Endothelial cell of umbilical vein (primary cell): ENCODE results near the gene SLC2A2. TPM values are rescaled to one million over a fixed set of nuclear protein-coding genes. Genes with fewer than 3 reads are reported as not detected.

Experiments used
- BruUV-seq: library from RNA; stranded (reverse); fragments of 400-500 nt; replicated peaks from 2 replicates; lab custom pipeline; 2021; lab: Mats Ljungman, UMichigan
- CTCF ChIA-PET: fragments of 300-600, 350-600 bp; sonication (Branson Sonifier 250); formaldehyde crosslinking; loops from one replicate; lab custom pipeline; 2021; ENCODE audit warnings: antibody characterized with exemption, inconsistent platforms; lab: Charles Lee
- POLR2A ChIA-PET: fragments of 300-600, 350-600 bp; sonication (Branson Sonifier 250); formaldehyde crosslinking; loops from one replicate; lab custom pipeline; 2021; ENCODE audit warnings: antibody characterized with exemption, inconsistent platforms; lab: Charles Lee
- DNase-seq: peaks from one replicate; pipeline ENCODE4 v3.0.0-alpha.2; 2011; ENCODE audit warnings: low read depth, low spot score
- FAIRE-seq: peaks from 2 replicates; lab custom pipeline; 2011; peaks lifted over from hg19 to GRCh38; lab: Jason Lieb, UNC
- H2AFZ ChIP-seq: 2 replicates; pipeline ENCODE4 v1.6.0; 2012; ENCODE audit warnings: low read depth, low read length, control low read depth, inconsistent platforms
- H3K27ac ChIP-seq: 2 replicates; pipeline ENCODE4 v1.5.1; 2011; ENCODE audit warnings: low read depth, mild to moderate bottlenecking, control low read depth, low read length, moderate library complexity; ENCODE audit not compliant: insufficient read depth
- H3K27me3 ChIP-seq, 2 experiments: 2 replicates each; pipeline versions ENCODE4 v1.6.0 to v1.6.1; 2011; ENCODE audit warnings: low read length in 2 of 2, mixed read lengths in 1 of 2; ENCODE audit not compliant: control insufficient read depth in 2 of 2, insufficient read depth in 2 of 2
- H3K36me3 ChIP-seq, 2 experiments: 2 replicates in 1 of 2; 3 replicates in 1 of 2; pipeline ENCODE4 v1.5.1; 2011; ENCODE audit warnings: low read length in 2 of 2, mild to moderate bottlenecking in 1 of 2, moderate library complexity in 1 of 2; ENCODE audit not compliant: control insufficient read depth in 2 of 2, insufficient read depth in 2 of 2; ENCODE audit errors: extremely low read depth in 1 of 2
- H3K4me1 ChIP-seq: 3 replicates; pipeline ENCODE4 v1.5.1; 2011; ENCODE audit warnings: mild to moderate bottlenecking, low read length; ENCODE audit not compliant: control insufficient read depth, insufficient read depth; ENCODE audit errors: extremely low read depth
- H3K4me2 ChIP-seq: 2 replicates; pipeline ENCODE4 v1.6.1; 2011; ENCODE audit warnings: low read length, control low read depth, mixed read lengths; ENCODE audit not compliant: insufficient read depth
- H3K4me3 ChIP-seq, 3 experiments: fragments of 200-600 bp in 1 of 3; sonication (generic), shearing (Covaris generic) in 1 of 3; replicated peaks in 1 of 3; 2 replicates each; pipeline ENCODE4 v1.5.1; 2011 to 2016; ENCODE audit warnings: control low read depth in 3 of 3, low read length in 3 of 3, mild to moderate bottlenecking in 2 of 3, inconsistent platforms in 1 of 3, low read depth in 1 of 3, moderate library complexity in 1 of 3; ENCODE audit not compliant: insufficient read depth in 1 of 3
- H3K79me2 ChIP-seq: 2 replicates; pipeline ENCODE4 v1.6.0; 2012; ENCODE audit warnings: low read length, inconsistent platforms; ENCODE audit not compliant: control insufficient read depth, insufficient read depth
- H3K9ac ChIP-seq: replicated peaks from 2 replicates; pipeline ENCODE3; 2011; ENCODE audit warnings: low read length, control low read depth; ENCODE audit not compliant: insufficient read depth; ENCODE audit errors: extremely low read depth
- H3K9me1 ChIP-seq: replicated peaks from 3 replicates; pipeline ENCODE4 v1.6.0; 2011; ENCODE audit warnings: mild to moderate bottlenecking, low read length; ENCODE audit not compliant: control insufficient read depth, insufficient read depth; ENCODE audit errors: extremely low read depth
- H3K9me3 ChIP-seq: replicated peaks from 2 replicates; pipeline ENCODE4 v1.5.1; 2012; ENCODE audit warnings: low read length, inconsistent platforms; ENCODE audit not compliant: control insufficient read depth, insufficient read depth
- H4K20me1 ChIP-seq: replicated peaks from 2 replicates; pipeline ENCODE3; 2011; ENCODE audit warnings: mild to moderate bottlenecking, low read length; ENCODE audit not compliant: control insufficient read depth, insufficient read depth; ENCODE audit errors: extremely low read depth
- CTCF ChIP-seq, 2 donors: IDR thresholded peaks; 1 replicate in 1 of 2; 2 replicates in 1 of 2; pipeline ENCODE4 v1.5.1; 2011; ENCODE audit warnings: low read length in 2 of 2, mild to moderate bottlenecking in 2 of 2, moderate library complexity in 2 of 2, control low read depth in 1 of 2, inconsistent platforms in 1 of 2, low read depth in 1 of 2; ENCODE audit not compliant: insufficient read depth in 1 of 2; ENCODE audit errors: extremely low read depth in 1 of 2
- EZH2 ChIP-seq: IDR thresholded peaks from 2 replicates; pipeline ENCODE4 v1.6.1; 2012; ENCODE audit warnings: borderline replicate concordance, low read depth, mild to moderate bottlenecking, moderate library complexity, low read length, inconsistent platforms; ENCODE audit not compliant: severe bottlenecking
- FOS ChIP-seq: IDR thresholded peaks from 2 replicates; pipeline ENCODE4 v1.6.1; 2011; ENCODE audit warnings: mild to moderate bottlenecking, low read length, moderate library complexity, borderline replicate concordance; ENCODE audit not compliant: insufficient read depth
- dilution Hi-C: fragments of 300-500 bp; cut with MboI; formaldehyde crosslinking; loops from one replicate; pipeline ENCODE4 v1.15.0; 2019; ENCODE audit warnings: low sequenced_read_pairs; ENCODE audit not compliant: extremely low pct_ligation_motif_present
- intact Hi-C: fragments of 100-400 bp; cut with micrococcal nuclease; formaldehyde crosslinking; loops from one replicate; pipeline ENCODE4 v1.10.0; 2022
- polyA plus RNA-seq, 4 experiments: library from polyadenylated mRNA; depleted of rRNA in 3 of 4; stranded (reverse) in 3 of 4; unstranded in 1 of 4; fragments of >200 nt; gene quantifications; 2 replicates each; pipeline versions ENCODE4 v1.2.1 to v1.2.3, GENCODE V29; 2011 to 2012; ENCODE audit warnings: missing spikeins in 1 of 4
- total RNA-seq: library from RNA; stranded (reverse); gene quantifications from 2 replicates; pipeline ENCODE4 v1.2.3, GENCODE V29; 2021

SLC2A2 gene
- total and polyA plus RNA-seq, 2 donors (not counting 3 experiments of a cell fraction or from before 2014, with no cell fraction given) = not detected

GRCh38 chr3:170961616-170962400 is 64.7 kb downstream of the SLC2A2 start:
- Histone ChIP-seq H3K9ac (no peak overlapping the region), H3K36me3 (no peaks in the 10 kb centered on the region), H3K27ac (no peak overlapping the region), H2AFZ (no peak overlapping the region), H3K27me3 (peaks cover 0 to 2% of the 10 kb centered on the region in 2 experiments), H3K9me3 (no peaks in the 10 kb centered on the region), H4K20me1 (no peaks in the 10 kb centered on the region), H3K4me3 (no peak overlapping the region), H3K79me2 (no peaks in the 10 kb centered on the region), H3K4me2 (no peak overlapping the region), H3K4me1 (no peaks in the 10 kb centered on the region), H3K9me1 (no peaks in the 10 kb centered on the region)
- intact Hi-C loops = loop anchor here (1.0 to 10.0 kb wide), 4 partner anchors 87 to 605 kb away; partner anchors contain the start of gene TNIK
- no TSS peak for BruUV-seq
- dilution Hi-C loops = no loop called here
- peak; percentile 65 for DNase-seq
- peak; percentile 37 to 40 for TF ChIP-seq CTCF (IDR thresholded peaks at IDR 0.05; ENCODE audit: extremely low read depth in 1 of 2, insufficient read depth in 1 of 2, low read depth in 1 of 2, low read length in 2 of 2)
- no peak for TF ChIP-seq FOS
- ChIA-PET CTCF (interaction anchor here (0.6 to 1.7 kb wide), 60 partner anchors 9 to 1706 kb away, joined by 3 to 15 read pairs (median 4); partner anchors contain the start of gene RPL22L1), POLR2A (no interaction called here)
- peak; percentile 63 for FAIRE-seq

GRCh38 chr3:170959457-170959856 is 67.1 kb downstream of the SLC2A2 start:
- H3K79me2 ChIP-seq = no peaks in the 10 kb centered on the region
- no peak overlapping the region for H3K9ac ChIP-seq
- no peaks in the 10 kb centered on the region for H3K9me1 ChIP-seq
- H3K27me3 ChIP-seq = peaks cover 2 to 9% of the 10 kb centered on the region in 2 experiments
- H3K9me3 ChIP-seq = no peaks in the 10 kb centered on the region
- ChIA-PET POLR2A (no interaction called here), CTCF (interaction anchor here (1.0 to 1.2 kb wide), 2 partner anchors 16 to 546 kb away, joined by 3 read pairs; no protein-coding TSS in a partner anchor)
- no peaks in the 10 kb centered on the region for H3K36me3 ChIP-seq
- FAIRE-seq (no peak), DNase-seq (no peak)
- H4K20me1 ChIP-seq = no peaks in the 10 kb centered on the region
- no TSS peak for BruUV-seq
- no peak overlapping the region for H3K4me2 ChIP-seq
- no peaks in the 10 kb centered on the region for H3K4me1 ChIP-seq
- H3K27ac ChIP-seq = no peak overlapping the region
- no peak overlapping the region for H2AFZ ChIP-seq
- no peak for TF ChIP-seq EZH2
- intact Hi-C loops = no loop called here
- H3K4me3 ChIP-seq = no peak overlapping the region
- dilution Hi-C loops = no loop called here
